ENCODE data around the gene FOXP1. TPM values are rescaled to one million over a fixed set of nuclear protein-coding genes. Genes with fewer than 3 reads are reported as not detected.
A peak's percentile ranks its signal among the peaks of the same experiment; 100 is the strongest.

The FOXP1 gene
- total and polyA plus RNA-seq, 2 donors (not counting 1 experiment from before 2014, with no cell fraction given): 91.1 to 508 TPM

GRCh38 chr3:71450162-71450561 lies 133.4 kb downstream of the FOXP1 start:
- H3K9me3 Mint-ChIP-seq (ENCODE audit: insufficient read depth): no peaks in the 10 kb centered on the region
- TF ChIP-seq CTCF (IDR thresholded peaks at IDR 0.05): no peak
- TF ChIP-seq EZH2 (IDR thresholded peaks at IDR 0.05; ENCODE audit: borderline replicate concordance, insufficient read depth, low read depth, low read length, poor library complexity, severe bottlenecking): no peak
- Histone ChIP-seq H3K79me2 (ENCODE audit: control insufficient read depth, insufficient read depth, low read length) (peaks cover 96% of the 10 kb centered on the region), H3K9ac (ENCODE audit: low read length) (no peak overlapping the region), H3K36me3 (replicated peaks in 1 of 2; ENCODE audit: control extremely low read depth in 1 of 2, control insufficient read depth in 1 of 2, extremely low read depth in 1 of 2, insufficient read depth in 2 of 2, low read length in 1 of 2) (no peaks in the 10 kb centered on the region), H3K4me3 (ENCODE audit: control extremely low read depth in 1 of 5, extremely low read depth in 1 of 5, insufficient read depth in 1 of 5, low read depth in 2 of 5, low read length in 4 of 5) (no peak overlapping the region), H3K27me3 (replicated peaks in 1 of 4; ENCODE audit: control extremely low read depth in 1 of 4, control insufficient read depth in 3 of 4, insufficient read depth in 4 of 4, low read length in 3 of 4) (no peaks in the 10 kb centered on the region), H3K9me3 (ENCODE audit: control extremely low read depth in 1 of 3, control insufficient read depth in 2 of 3, insufficient read depth in 1 of 3, low read length in 2 of 3) (no peaks in the 10 kb centered on the region), H3K4me2 (replicated peaks; ENCODE audit: low read depth, low read length, poor library complexity, severe bottlenecking) (no peak overlapping the region), H2AFZ (ENCODE audit: insufficient read depth, low read depth, low read length, poor library complexity, severe bottlenecking) (no peak overlapping the region), H3K27ac (ENCODE audit: low read length in 2 of 2) (peak overlapping the region in 1 of 2 donors; percentile 86), H3K4me1 (ENCODE audit: control insufficient read depth in 2 of 2, insufficient read depth in 2 of 2, low read length in 2 of 2) (peaks cover 72 to 85% of the 10 kb centered on the region in 2 donors), H4K20me1 (ENCODE audit: control insufficient read depth, insufficient read depth, low read length, poor library complexity, severe bottlenecking) (no peaks in the 10 kb centered on the region)
- peak overlapping the region; percentile 81 for H3K27ac Mint-ChIP-seq
- peaks cover 83% of the 10 kb centered on the region for H3K4me1 Mint-ChIP-seq
- peak overlapping the region; percentile 0 for H3K4me3 Mint-ChIP-seq
- 80% methylated on average over 6 of the region's 6 CpGs for WGBS (ENCODE audit: insufficient coverage)
- ChIA-PET POLR2A (interaction anchor here (0.5 kb wide), 1 partner anchor 31 kb away, joined by 3 read pairs; no protein-coding TSS in a partner anchor), CTCF (interaction anchor here (0.8 kb wide), 1 partner anchor 33 kb away, joined by 3 read pairs; no protein-coding TSS in a partner anchor)
- intact Hi-C loops (cut with micrococcal nuclease): no loop called here
- no peaks in the 10 kb centered on the region for H3K27me3 Mint-ChIP-seq
- DNase-seq (no peak), ATAC-seq (ENCODE audit: low read depth) (no peak)

- Mint-ChIP-seq H3K27ac (peak overlapping the region; percentile 60), H3K27me3 (no peaks in the 10 kb centered on the region), H3K4me1 (peaks cover 84% of the 10 kb centered on the region), H3K9me3 (ENCODE audit: insufficient read depth) (no peaks in the 10 kb centered on the region), H3K4me3 (no peak overlapping the region)
- Histone ChIP-seq H3K4me3 (ENCODE audit: control extremely low read depth in 1 of 5, extremely low read depth in 1 of 5, insufficient read depth in 1 of 5, low read depth in 2 of 5, low read length in 4 of 5) (no peak overlapping the region), H3K9ac (ENCODE audit: low read length) (no peak overlapping the region), H3K79me2 (ENCODE audit: control insufficient read depth, insufficient read depth, low read length) (peaks cover 81% of the 10 kb centered on the region), H3K4me2 (replicated peaks; ENCODE audit: low read depth, low read length, poor library complexity, severe bottlenecking) (no peak overlapping the region), H4K20me1 (ENCODE audit: control insufficient read depth, insufficient read depth, low read length, poor library complexity, severe bottlenecking) (no peaks in the 10 kb centered on the region), H3K9me3 (ENCODE audit: control extremely low read depth in 1 of 3, control insufficient read depth in 2 of 3, insufficient read depth in 1 of 3, low read length in 2 of 3) (no peaks in the 10 kb centered on the region), H3K36me3 (replicated peaks in 1 of 2; ENCODE audit: control extremely low read depth in 1 of 2, control insufficient read depth in 1 of 2, extremely low read depth in 1 of 2, insufficient read depth in 2 of 2, low read length in 1 of 2) (no peaks in the 10 kb centered on the region), H2AFZ (ENCODE audit: insufficient read depth, low read depth, low read length, poor library complexity, severe bottlenecking) (no peak overlapping the region), H3K4me1 (ENCODE audit: control insufficient read depth in 2 of 2, insufficient read depth in 2 of 2, low read length in 2 of 2) (peaks cover 72 to 85% of the 10 kb centered on the region in 2 donors), H3K27ac (ENCODE audit: low read length in 2 of 2) (no peak overlapping the region), H3K27me3 (replicated peaks in 1 of 4; ENCODE audit: control extremely low read depth in 1 of 4, control insufficient read depth in 3 of 4, insufficient read depth in 4 of 4, low read length in 3 of 4) (no peaks in the 10 kb centered on the region)
- CTCF ChIA-PET: interaction anchor here (0.6 kb wide), 1 partner anchor 8 kb away, joined by 3 read pairs; no protein-coding TSS in a partner anchor
- TF ChIP-seq CTCF (IDR thresholded peaks at IDR 0.05) (no peak), EZH2 (IDR thresholded peaks at IDR 0.05; ENCODE audit: borderline replicate concordance, insufficient read depth, low read depth, low read length, poor library complexity, severe bottlenecking) (no peak)
- WGBS (ENCODE audit: insufficient coverage): 73% methylated on average over 4 of the region's 5 CpGs
- POLR2A ChIA-PET: no interaction called here
- no peak for DNase-seq
- intact Hi-C loops (cut with micrococcal nuclease): loop anchor here (1.0 kb wide), 1 partner anchor 8 kb away; no protein-coding TSS in a partner anchor
- ATAC-seq (ENCODE audit: low read depth): no peak
Measured at GRCh38 chr3:71447803-71448202, 135.7 kb downstream of the FOXP1 start.

Measured in B cell (primary cell).